Activated CD8-positive, alpha-beta memory T cell treated with anti-CD3 and anti-CD28 coated beads for 36 hours (primary cell): ENCODE results near the gene PTPN3. TPM values are rescaled to one million over a fixed set of nuclear protein-coding genes. Genes with fewer than 3 reads are reported as not detected.

ENCODE experiments used
- CTCF ChIA-PET: fragments of 350-600 bp; sonication (Branson Sonifier 250); formaldehyde crosslinking; loops from one replicate; lab custom pipeline; 2021; ENCODE audit warnings: antibody characterized with exemption; lab: Charles Lee
- POLR2A ChIA-PET: fragments of 350-600 bp; sonication (Branson Sonifier 250); formaldehyde crosslinking; loops from one replicate; lab custom pipeline; 2021; ENCODE audit warnings: antibody characterized with exemption; lab: Charles Lee
- total RNA-seq, 2 experiments: library from RNA; stranded (reverse); gene quantifications; one replicate each; pipeline ENCODE4 v1.2.3, GENCODE V29; 2021

The PTPN3 gene
- total RNA-seq, 2 experiments from 2014 or later, result 0.51 to 0.96 TPM

DNA sequence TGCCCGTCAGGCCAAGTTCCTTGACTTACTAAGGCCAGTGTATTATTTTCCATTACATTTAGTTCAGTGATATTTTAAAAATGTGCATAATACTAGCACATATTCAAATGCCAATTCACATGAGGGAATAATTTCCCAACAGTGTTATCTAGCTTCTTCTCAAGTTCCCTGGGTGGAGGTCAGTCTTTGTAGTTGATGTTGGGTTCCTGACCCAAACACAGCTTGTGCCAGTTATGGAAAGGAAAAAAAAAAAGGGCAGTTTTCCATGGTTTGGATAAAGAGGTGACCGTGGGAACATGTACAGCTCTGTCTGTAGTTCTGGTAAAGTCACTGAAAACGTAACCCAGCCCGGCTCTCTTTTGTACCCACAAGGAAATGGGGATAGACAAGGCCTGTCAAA is 11.5 kb upstream of the PTPN3 start:
- ChIA-PET CTCF (no interaction called here), POLR2A (no interaction called here)

DNA sequence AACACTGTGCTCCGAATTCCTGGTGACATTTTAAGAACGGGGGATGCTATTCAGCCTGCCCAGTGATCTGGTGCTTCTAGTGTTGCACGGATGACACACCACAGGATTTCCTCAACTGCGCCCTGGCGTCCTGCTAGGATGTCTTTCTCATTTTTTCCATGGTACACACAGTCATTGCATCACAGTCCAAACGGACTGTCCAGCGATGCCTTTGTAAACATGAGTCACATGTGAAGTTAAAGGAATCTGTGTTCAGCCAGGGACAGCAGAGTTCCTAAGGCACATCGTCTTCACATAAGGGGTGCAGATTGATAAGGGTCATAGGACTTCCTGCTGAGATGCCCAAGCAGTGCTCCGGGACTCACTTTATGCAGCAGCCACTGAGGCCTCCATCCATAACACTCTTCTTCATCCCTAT is 9.3 kb upstream of the PTPN3 start:
- ChIA-PET POLR2A (no interaction called here), CTCF (no interaction called here)

DNA sequence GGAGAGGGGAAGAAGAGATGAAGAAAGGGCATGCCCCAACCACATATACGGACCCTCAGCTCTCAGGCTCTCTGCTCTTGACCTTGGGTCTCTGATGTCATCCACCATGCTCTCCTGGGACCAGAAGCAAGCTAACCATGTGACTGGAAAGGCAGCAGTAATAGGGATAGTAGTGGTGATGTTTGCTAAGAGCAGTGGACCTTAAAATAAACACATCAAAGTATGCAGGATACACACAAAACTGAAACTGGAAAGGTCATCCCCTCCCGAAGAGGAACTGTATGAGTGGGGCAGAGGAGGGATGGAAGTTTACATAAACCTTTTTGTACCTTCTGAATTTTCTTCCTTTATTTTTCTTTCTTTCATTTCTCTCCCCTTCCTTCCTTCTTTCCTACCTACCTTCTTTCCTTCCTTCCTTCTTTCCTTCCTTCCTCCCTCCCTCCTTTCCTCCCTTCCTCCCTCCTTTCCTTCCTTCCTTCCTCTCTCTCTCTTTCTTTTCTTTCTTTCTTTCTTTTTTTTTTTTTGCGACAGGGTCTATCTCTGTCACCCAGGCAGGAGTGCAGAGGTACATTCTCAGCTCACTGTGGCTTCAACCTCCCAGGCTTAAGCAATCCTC is 8.1 kb upstream of the PTPN3 start:
- POLR2A ChIA-PET, result no interaction called here
- CTCF ChIA-PET, result no interaction called here

DNA sequence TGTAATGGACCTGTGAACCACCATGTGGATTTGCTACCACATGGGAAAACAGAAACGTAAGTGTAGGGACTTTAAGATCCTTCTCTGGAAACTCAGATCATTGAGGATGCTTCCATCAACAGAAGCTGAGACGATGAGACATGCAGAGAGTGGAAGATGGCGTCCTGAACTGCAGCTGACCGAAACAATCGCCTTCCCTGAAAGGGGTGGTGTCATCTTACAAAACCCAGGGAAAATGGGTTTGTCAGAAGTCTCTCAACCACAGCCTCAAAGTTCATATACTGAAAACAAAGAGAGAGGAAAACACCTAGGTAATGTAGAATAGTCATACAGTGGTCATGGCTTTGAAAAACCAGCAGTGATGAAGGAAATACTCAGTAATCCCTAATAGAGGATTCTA is 6.6 kb upstream of the PTPN3 start:
- ChIA-PET CTCF (no interaction called here), POLR2A (no interaction called here)

DNA sequence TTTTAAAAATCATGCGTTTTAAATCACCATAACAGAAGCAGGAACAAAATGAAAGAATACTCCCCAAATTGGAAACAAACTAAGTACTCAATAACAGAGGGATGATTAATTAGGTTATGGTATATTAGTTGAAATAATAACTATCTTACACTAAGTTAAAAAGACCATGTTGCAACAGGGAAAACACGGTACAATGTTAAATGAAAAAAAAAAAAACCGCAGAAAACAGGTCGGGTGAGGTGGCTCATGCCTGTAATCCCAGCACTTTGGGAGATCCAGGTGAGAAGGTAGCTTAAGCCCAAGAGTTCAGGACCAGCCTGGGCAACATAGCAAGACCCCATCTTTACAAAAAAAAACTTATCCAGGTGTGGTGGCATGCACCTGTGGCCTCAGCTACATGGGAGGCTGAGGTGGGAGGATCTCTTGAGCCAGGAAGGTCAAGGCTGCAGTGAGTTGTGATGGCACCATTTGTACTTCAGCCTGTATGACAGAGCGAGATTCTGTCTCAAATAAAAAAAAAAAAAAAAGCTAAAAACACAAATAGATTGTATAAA is 2.4 kb upstream of the PTPN3 start:
- ChIA-PET POLR2A (no interaction called here), CTCF (interaction anchor here (0.6 kb wide), 1 partner anchor 170 kb away, joined by 4 read pairs; no protein-coding TSS in a partner anchor)

DNA sequence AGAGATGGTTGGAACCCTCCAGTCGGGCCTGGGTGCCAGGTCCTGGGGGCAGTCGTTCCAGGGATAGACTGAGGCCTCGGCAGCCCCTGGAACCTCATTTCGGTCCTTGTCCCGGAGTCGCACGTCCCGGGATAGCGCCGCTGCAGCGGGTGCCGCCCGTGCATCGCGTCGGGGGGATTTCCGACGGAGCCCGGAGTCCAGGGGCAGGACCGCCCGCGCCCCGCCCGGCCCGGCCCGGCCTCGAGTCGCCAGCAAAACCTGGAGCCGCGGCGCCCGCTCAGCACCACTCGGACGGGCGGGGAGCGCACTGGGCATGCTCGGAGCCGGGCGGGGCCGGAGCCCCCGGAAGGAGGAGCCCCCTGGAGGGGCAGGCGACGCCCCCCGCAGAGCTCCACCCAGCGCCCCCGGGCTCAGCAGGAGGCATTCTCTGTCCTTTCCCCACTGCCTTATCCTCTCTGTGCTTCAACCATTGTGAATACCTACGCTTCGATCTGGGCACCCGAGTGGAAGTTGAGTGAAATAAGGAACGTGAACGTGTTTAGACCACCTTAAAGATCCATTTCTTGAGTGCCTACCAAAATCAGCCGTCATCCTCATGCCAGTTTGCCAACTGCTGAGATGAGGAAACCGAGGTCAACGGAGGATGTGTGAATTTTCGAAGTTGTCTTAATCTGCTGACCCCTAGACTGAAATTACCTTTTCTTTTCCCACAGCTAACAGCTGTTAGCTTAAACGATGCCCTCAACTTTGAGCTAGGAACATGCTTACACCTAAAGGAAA is 1.7 kb upstream of the PTPN3 start:
- CTCF ChIA-PET, result no interaction called here
- POLR2A ChIA-PET, result no interaction called here

DNA sequence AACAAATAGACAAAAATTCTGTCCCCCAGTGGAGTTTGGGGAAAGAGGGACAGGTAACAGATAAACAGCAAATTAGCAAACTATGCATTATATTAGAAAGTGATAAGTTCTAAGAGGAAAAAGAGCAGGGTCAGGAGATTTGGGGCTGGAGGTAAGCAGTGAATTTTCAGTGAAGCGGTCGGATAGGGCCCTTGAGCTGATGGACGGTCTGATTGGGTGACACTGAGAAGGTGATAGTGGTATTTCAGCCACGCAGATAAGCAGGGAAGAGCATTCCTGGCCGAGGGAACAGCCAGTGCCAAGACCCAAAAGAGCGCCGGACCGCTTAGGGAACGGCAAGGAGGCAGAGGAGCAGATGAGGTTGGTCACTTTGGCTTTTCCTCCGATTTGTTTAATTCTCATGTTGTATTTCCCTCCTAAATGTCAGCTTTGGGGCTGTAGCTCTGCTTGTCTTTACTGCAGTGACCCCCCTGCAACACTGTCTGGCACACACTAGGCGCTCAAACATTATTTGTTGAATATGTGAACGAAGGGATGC is 1.1 kb upstream of the PTPN3 start:
- CTCF ChIA-PET, result no interaction called here
- POLR2A ChIA-PET, result no interaction called here

DNA sequence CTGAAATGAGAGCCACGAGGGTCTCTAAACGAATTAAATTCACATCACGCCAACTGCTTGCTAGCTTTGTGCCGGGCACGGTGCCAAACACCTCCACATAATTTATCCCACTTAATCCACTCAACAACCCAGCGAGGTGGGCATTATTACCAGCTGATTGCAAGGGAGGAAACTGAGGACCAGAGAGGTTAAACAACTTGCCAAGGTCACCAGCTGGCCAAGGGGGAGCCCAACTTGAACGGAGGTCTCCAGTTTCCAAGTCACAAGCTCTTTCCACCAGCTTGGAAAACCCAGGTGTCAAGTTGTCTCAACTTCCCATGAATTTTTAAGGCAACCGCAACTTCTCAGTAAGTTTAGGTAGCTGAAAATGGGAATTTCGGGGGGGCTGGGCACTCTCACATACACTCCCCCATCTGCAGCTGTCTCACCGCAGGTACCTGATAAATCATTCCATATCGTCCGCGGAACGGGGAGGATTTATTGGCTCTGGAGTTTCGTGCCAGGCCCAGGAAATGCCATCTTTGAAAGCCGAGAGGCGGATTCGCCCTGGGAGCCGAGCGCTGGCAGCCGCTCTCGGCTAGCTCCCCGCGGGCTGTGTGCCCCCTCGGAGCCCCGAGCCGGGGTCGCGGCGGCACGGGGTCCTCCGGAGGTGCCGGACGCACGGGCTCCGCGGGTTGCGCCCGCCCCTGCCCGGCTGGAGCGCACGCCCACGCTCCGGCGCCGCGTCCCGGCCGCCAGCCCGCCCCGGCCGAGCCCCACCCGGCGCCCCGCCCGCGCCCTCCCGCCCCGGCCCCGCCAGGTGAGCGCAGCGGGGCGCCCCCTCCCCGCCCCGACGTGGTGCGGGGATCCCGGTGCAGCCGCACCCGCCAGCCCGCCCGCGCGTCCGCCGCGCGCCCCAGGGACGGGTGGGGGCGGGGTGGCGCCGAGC is 617 bp downstream of the PTPN3 start:
- ChIA-PET POLR2A (no interaction called here), CTCF (no interaction called here)

DNA sequence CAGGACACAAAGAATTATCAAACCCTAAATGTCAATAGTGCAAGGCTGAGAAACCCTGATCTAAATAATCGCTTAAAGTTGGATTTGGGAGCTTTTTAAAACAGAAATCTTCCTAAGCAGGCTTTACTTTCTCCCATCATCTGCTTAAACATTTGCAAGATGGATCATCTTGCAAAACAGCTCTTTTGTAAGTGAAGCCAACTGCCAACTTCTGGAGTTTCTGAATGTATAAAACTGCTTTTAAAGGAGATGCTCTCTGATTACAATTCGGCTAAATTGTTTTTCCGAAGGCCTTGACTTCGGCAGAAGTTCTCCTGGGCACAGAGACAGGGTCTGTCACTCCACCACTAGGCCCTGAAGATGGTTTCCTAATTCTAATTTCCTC is 1.3 kb downstream of the PTPN3 start:
- POLR2A ChIA-PET, result no interaction called here
- CTCF ChIA-PET, result no interaction called here

DNA sequence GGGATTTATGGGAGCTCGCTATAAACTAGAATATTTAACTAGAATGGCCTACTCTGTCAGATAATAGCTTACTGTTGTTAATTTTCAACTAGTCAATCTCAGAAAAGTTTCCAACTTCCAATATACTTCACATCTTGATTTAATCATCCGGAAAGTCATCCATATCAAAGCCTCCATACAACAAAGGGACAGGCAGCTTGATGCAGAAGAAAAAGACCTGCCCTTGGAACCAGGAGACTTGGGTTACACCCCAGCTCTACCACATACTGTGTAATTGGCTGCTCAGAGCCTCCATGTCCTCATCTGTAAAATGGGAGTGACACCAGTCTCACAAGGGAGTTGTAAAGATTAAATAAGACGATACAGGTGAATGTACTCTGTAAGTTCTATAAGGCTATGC is 1.9 kb downstream of the PTPN3 start:
- POLR2A ChIA-PET, result no interaction called here
- CTCF ChIA-PET, result no interaction called here

DNA sequence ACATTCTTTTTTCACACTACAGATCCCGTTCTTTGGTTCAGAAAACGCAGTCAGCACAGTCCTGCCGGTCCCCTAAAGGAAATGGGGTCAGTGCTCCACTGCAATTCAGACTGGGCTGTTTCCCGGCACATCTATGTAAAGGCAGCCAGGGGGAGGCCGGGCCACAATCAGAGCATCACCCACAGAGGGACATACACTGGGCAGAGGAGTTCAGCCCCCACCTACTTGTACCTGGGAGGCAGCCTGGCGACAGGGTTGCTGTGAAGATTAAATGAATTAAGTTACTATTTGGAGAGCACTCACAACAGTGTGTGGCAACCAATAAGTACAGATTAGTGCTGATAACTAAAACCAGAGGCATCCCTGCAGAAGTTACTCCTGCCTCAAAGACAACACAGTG is 4.5 kb downstream of the PTPN3 start:
- ChIA-PET POLR2A (no interaction called here), CTCF (no interaction called here)

DNA sequence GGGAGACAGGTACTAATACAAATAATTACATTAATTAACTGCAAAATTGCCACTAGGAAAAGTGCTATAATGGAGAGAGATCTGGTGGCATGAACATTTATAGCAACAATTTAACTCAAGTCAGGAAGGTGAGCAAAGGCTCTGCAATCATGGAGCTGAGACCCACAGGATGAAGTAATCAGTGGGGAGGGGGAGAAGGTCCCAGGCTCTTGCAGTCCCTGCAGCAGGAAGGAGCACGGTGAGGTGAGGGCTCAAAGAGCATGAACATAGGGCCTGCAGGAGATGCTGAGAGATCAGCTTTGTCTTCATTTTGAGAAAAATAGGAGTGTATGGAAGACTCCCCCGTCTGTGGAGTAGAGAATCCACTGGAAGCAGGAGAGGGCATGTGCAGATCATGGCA is 6.5 kb downstream of the PTPN3 start:
- POLR2A ChIA-PET, result no interaction called here
- CTCF ChIA-PET, result no interaction called here

DNA sequence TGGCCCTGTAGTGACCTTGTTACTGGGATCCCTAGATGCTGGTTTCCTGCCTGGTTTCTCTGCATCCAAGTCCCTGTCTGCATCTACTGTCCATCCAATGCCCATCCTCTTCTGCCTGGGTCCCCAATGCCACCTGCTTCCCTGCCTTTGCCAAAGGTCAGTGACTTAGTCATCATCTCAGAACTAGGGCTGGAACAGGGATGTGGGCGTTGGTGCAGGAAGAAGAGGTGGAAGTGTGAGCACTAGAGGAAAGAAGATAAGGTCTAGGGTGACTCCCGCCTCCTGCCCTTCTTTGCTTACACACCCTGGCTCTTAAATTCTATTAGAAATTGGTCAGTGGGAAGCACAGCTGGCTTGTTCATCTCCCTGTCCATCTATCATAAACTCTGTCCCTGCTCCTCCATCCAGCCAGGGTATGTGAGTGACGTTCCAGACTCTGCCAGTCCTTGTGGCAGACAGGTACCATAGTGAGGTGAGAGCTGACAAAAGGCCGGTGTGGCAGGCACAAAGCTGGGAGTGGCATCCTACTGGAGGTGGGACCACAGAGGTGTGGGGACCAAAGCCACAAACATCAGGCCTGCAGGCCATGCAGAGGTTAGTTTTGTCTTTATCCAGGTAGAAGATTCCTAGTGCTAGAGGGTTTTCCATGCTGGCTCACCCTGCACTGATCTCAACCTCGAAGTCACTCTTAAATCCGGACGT is 9.2 kb downstream of the PTPN3 start:
- ChIA-PET CTCF (no interaction called here), POLR2A (no interaction called here)

DNA sequence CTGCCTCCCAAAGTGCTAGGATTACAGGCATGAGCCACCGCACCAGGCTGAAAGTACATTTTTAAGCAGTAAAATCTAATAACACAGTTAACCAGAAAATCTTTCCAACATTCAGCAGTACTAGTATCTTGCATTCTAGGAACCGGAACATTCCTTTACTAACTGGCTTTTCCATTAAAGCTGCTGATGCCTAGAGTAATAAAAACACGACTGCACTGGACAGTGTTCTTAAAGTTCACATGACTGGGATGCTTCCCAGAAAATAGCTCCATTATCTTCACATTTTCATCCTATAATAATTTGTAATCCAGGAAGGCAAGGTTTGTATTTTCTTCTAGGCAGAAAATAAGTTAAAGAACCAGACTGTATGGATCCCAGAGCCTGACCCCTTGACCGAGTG is 9.8 kb downstream of the PTPN3 start:
- POLR2A ChIA-PET, result no interaction called here
- CTCF ChIA-PET, result no interaction called here

DNA sequence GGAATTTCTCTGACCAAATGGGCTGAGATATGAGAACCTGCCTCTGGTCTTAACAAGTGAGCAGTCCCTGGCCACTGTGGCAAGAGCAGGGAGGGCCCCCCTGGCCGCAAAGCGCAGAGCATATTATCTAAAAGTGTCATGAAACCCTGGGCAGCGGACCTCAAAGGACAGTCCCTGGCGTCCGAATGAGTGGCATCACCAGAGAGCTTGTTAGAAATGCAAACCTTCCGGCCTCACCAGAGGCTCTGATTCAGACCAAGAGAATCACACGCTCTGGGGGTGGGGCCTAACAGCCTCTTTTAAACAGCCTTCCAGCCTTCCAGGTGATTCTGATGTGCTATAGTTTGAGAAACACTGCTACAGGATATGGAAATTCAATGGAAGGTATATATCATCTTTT is 10.9 kb downstream of the PTPN3 start:
- POLR2A ChIA-PET, result no interaction called here
- CTCF ChIA-PET, result no interaction called here

DNA sequence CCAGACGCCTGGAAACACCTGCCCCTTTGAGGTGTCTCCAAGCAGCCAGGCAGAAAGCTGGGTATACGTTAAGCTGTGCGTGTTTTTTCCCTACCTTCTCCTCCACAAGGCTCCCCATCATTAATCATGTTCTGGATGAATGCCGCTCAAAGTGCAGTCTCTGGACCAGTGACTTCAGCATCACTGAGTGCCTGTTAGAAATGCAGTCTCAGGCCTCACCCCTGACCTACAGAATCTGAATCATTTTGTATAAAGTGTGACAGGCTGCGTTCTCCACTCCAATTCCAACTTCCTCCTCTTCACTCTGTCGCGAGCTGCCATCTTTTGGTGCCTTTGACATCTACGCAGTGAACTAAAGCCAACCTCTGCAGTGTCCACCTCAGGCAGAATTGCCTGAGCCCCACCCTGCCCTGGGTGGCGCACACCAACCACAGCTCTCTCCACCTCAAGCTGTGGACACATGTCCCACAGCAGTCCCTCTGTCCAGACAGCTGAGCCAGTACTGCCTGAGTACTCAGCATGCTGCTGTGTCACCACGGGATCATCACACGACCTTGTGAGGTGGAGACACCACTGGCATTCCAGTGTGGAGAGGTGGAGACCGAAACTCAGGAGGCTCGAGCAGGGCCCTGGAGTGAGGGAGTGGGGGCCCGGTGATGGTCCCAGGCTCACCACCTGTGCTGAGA is 14.2 kb downstream of the PTPN3 start:
- ChIA-PET POLR2A (no interaction called here), CTCF (no interaction called here)

DNA sequence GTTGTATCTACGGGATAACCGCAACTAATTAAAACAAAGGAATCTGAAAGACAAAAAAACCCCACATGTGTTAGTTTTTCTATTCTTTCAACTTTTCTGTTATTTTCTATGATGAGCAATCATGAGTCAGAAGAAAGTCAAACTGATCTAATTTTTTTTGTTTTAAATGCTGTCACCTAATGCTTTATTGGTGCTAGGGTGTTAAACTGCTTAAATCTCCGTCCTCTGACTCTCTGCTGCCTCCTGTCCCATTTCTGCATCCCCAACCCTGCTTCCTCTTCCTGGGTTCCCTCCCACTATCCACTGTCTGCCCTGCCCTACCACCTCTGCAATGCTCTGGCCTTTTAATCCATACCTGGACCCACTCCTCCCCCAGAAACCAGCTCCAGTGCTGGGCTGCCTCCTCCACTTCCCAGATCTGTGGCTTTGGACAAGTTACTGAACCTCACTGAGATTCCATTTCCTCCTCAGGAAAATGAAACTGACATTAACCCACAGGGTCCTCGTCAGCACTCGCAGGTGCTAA is 15.7 kb downstream of the PTPN3 start:
- ChIA-PET POLR2A (no interaction called here), CTCF (no interaction called here)

DNA sequence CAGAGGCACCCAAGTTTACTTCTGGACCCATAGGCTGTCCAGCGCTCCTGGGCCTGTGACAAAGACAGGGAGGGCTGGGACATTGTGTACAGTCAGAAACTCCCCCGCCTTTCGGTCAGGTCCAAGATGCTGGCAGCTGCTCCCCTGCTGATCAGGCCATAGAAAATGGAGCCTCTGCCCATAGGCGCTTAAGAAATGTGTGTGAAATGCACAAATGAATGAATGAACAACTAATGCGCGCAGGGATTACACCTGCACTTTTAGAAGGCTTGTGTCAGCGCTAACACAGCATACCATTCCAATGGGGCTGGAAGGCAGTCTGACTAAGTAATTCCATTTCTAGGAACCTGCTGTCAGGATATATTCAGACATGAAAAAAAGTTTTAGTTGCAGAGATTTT is 16.3 kb downstream of the PTPN3 start:
- CTCF ChIA-PET, result no interaction called here
- POLR2A ChIA-PET, result no interaction called here

DNA sequence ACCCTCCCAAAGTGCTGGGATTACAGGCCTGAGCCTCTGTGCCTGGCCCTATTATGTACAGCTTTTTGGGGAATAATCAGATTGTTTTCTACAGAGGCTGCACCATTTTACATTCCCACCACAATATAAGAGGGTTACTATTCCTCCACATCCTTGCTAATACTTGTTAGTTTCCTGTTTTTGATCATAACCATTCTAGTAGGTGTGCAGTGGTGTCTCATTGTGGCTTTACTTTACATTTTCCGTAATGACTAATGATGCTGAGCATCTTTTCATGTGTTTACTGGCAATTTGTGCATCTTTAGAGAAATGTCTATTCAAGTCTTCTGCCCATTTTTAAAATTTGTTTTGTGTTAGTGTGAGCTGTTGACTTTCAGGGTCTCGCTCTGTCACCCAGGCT is 18.3 kb downstream of the PTPN3 start:
- CTCF ChIA-PET, result no interaction called here
- POLR2A ChIA-PET, result no interaction called here
